GM23338 (cell line): ENCODE results near the gene ARHGEF25. TPM values are rescaled to one million over a fixed set of nuclear protein-coding genes. Genes with fewer than 3 reads are reported as not detected.

Source experiments
- ATAC-seq: fragments of 200-7000 bp; cut with Tn5 transposase; 3 replicates; pipeline ENCODE4 v1.9.1; 2020
- DNase-seq: peaks from one replicate; pipeline ENCODE4 v3.0.0-alpha.2; 2015; ENCODE audit warnings: low spot score
- H2AFZ ChIP-seq: fragments of 200-600 bp; sonication (generic); 2 replicates; pipeline ENCODE4 v1.8.0; 2016; ENCODE audit warnings: antibody characterized with exemption, mild to moderate bottlenecking, moderate library complexity
- H3F3A ChIP-seq: fragments of 200-600 bp; sonication (generic); replicated peaks from 2 replicates; pipeline ENCODE4 v1.8.0; 2017; ENCODE audit warnings: antibody characterized with exemption, mixed run types, low read depth
- H3K27ac ChIP-seq: fragments of 200-600 bp; sonication (generic); 2 replicates; pipeline ENCODE4 v1.6.1; 2016; ENCODE audit warnings: low read depth
- H3K27me3 ChIP-seq: fragments of 200-600 bp; sonication (generic); 2 replicates; pipeline ENCODE4 v1.8.0; 2016; ENCODE audit warnings: mild to moderate bottlenecking, mixed run types, moderate library complexity; ENCODE audit not compliant: insufficient read depth
- H3K36me3 ChIP-seq: fragments of 200-600 bp; sonication (generic); 2 replicates; pipeline ENCODE4 v1.8.0; 2016; ENCODE audit warnings: mild to moderate bottlenecking; ENCODE audit not compliant: insufficient read depth
- H3K4me1 ChIP-seq: fragments of 200-600 bp; sonication (generic); 2 replicates; pipeline ENCODE4 v1.8.0; 2016; ENCODE audit warnings: mild to moderate bottlenecking, moderate library complexity; ENCODE audit not compliant: insufficient read depth
- H3K4me2 ChIP-seq: fragments of 200-600 bp; sonication (generic); 2 replicates; pipeline ENCODE4 v1.7.1; 2017; ENCODE audit warnings: mixed run types
- H3K4me3 ChIP-seq: fragments of 200-600 bp; sonication (generic); 2 replicates; pipeline ENCODE4 v1.6.1; 2016; ENCODE audit warnings: mixed run types
- H3K79me2 ChIP-seq: fragments of 200-600 bp; sonication (generic); replicated peaks from 2 replicates; pipeline ENCODE4 v1.8.0; 2017; ENCODE audit warnings: mild to moderate bottlenecking; ENCODE audit not compliant: insufficient read depth
- H3K9me2 ChIP-seq: fragments of 200-600 bp; sonication (generic); 2 replicates; pipeline ENCODE4 v1.8.0; 2017; ENCODE audit not compliant: insufficient read depth
- H4K20me1 ChIP-seq: fragments of 200-600 bp; sonication (generic); replicated peaks from 2 replicates; pipeline ENCODE4 v1.8.0; 2017; ENCODE audit warnings: mild to moderate bottlenecking; ENCODE audit not compliant: insufficient read depth
- H3K27ac Mint-ChIP-seq: 2 replicates; pipeline ENCODE4 v1.8.0; 2020; ENCODE audit warnings: inconsistent platforms, mild to moderate bottlenecking, moderate library complexity, mixed read lengths
- H3K27me3 Mint-ChIP-seq: 3 replicates; pipeline ENCODE4 v1.8.0; 2022; ENCODE audit warnings: low read depth, mild to moderate bottlenecking, moderate library complexity, mixed read lengths, inconsistent platforms; ENCODE audit not compliant: insufficient read depth, poor library complexity
- H3K36me3 Mint-ChIP-seq: 3 replicates; pipeline ENCODE4 v1.8.0; 2021; ENCODE audit warnings: low read depth, mild to moderate bottlenecking, inconsistent platforms, moderate library complexity, mixed read lengths
- H3K4me1 Mint-ChIP-seq: 3 replicates; pipeline ENCODE4 v1.8.0; 2020; ENCODE audit warnings: mild to moderate bottlenecking, inconsistent platforms, mixed read lengths
- H3K4me3 Mint-ChIP-seq: 3 replicates; pipeline ENCODE4 v1.8.0; 2021; ENCODE audit warnings: moderate library complexity, mild to moderate bottlenecking, inconsistent platforms, mixed read lengths
- H3K9me3 Mint-ChIP-seq: 3 replicates; pipeline ENCODE4 v1.8.0; 2020; ENCODE audit warnings: moderate library complexity, mild to moderate bottlenecking, inconsistent platforms, mixed read lengths
- CREB1 ChIP-seq: fragments of 250-450 bp; sonication (Bioruptor Pico); IDR thresholded peaks from 2 replicates; pipeline ENCODE4 v1.5.0; 2020; ENCODE audit warnings: low read depth, mild to moderate bottlenecking, moderate library complexity
- CTCF ChIP-seq, 2 experiments: fragments of 200-600 bp in 1 of 2; sonication (generic) in 1 of 2; conservative IDR thresholded peaks; 2 replicates each; pipeline versions ENCODE4 v1.5.1 to v1.6.1; 2016 to 2017; ENCODE audit warnings: antibody characterized with exemption in 2 of 2, low read depth in 2 of 2, mild to moderate bottlenecking in 2 of 2, moderate library complexity in 1 of 2
- EZH2phosphoT487 ChIP-seq: fragments of 200-600 bp; sonication (generic); IDR thresholded peaks from one replicate; pipeline ENCODE4 v1.8.1; 2018; ENCODE audit warnings: antibody characterized with exemption; ENCODE audit not compliant: unreplicated experiment
- JUNB ChIP-seq: IDR thresholded peaks from one replicate; pipeline ENCODE4 v1.6.1; 2016; ENCODE audit warnings: antibody characterized with exemption; ENCODE audit not compliant: unreplicated experiment
- NANOG ChIP-seq: IDR thresholded peaks from 2 replicates; pipeline ENCODE4 v1.6.1; 2016; ENCODE audit warnings: antibody characterized with exemption, borderline replicate concordance
- POLR2AphosphoS5 ChIP-seq: IDR thresholded peaks from 2 replicates; pipeline ENCODE4 v1.6.1; 2016; ENCODE audit warnings: antibody characterized with exemption, low read depth
- REST ChIP-seq: IDR thresholded peaks from one replicate; pipeline ENCODE4 v1.6.1; 2018; ENCODE audit warnings: antibody characterized with exemption; ENCODE audit not compliant: unreplicated experiment
- ZNF331 ChIP-seq: fragments of 250-450 bp; sonication (Bioruptor Pico); IDR thresholded peaks from 2 replicates; pipeline ENCODE4 v1.5.0; 2020; ENCODE audit warnings: low read depth, mild to moderate bottlenecking, moderate library complexity
- ZNF462 ChIP-seq: fragments of 250-450 bp; sonication (Bioruptor Pico); IDR thresholded peaks from 2 replicates; pipeline ENCODE4 v1.5.0; 2020; ENCODE audit warnings: mild to moderate bottlenecking, moderate library complexity
- polyA plus RNA-seq: library from polyadenylated mRNA; unstranded; fragments of >200 nt; fragmentation: Nextera tagmentation; extraction: Ambion mirVana; gene quantifications from 2 replicates; pipeline ENCODE4 v1.2.1, GENCODE V29; 2016
- total RNA-seq: library from RNA; depleted of rRNA; stranded (reverse); fragments of >200 nt; shearing (Covaris generic); gene quantifications from 2 replicates; pipeline ENCODE4 v1.2.3, GENCODE V29; 2014
- TF ChIP-seq, protein P1 (sequence below): IDR thresholded peaks from 2 replicates; pipeline ENCODE4 v1.6.1; 2016; ENCODE audit warnings: antibody characterized with exemption

ARHGEF25 gene
- total and polyA plus RNA-seq, 2 experiments from 2014 or later = 0.53 to 10.2 TPM

DNA sequence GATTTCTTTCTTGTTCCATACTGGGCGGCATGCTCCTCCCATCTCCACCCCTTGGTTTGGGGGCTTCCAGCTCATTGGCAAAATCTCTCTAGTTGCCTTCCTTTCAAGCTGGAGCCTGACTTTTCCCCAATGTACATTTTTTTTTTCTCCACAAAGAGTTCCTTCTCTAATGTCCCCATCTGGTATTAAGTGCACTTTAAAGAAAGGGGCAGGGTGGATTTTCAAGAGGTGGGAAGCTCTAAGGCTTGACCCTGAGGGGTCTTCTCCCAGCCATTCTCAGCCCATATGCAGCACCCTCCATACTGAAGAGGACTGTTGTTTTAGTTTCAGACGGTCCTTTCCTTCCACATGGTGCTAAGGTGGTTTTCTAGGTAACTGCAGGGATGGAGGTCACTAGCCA lies 26.1 kb upstream of the ARHGEF25 start:
- no peak overlapping the region for H3K27ac ChIP-seq
- H2AFZ ChIP-seq = no peak overlapping the region
- no peak overlapping the region for H3K4me2 ChIP-seq
- 0 out of 2 replicates have a peak, but pooled peaks cover 8% of the 10 kb centered on the region for H3K27me3 ChIP-seq
- no peaks in the 10 kb centered on the region for H3K9me3 Mint-ChIP-seq
- DNase-seq = no peak
- H3K4me1 ChIP-seq = peaks cover under 1% of the 10 kb centered on the region; the same call in 1 of the 2 replicates
- no peaks in the 10 kb centered on the region for H3K27me3 Mint-ChIP-seq
- no peak overlapping the region for H3K4me3 Mint-ChIP-seq
- no peak overlapping the region for H3K27ac Mint-ChIP-seq
- TF ChIP-seq REST = no peak
- TF ChIP-seq, protein P1, sequence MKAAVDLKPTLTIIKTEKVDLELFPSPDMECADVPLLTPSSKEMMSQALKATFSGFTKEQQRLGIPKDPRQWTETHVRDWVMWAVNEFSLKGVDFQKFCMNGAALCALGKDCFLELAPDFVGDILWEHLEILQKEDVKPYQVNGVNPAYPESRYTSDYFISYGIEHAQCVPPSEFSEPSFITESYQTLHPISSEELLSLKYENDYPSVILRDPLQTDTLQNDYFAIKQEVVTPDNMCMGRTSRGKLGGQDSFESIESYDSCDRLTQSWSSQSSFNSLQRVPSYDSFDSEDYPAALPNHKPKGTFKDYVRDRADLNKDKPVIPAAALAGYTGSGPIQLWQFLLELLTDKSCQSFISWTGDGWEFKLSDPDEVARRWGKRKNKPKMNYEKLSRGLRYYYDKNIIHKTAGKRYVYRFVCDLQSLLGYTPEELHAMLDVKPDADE = no peak
- TF ChIP-seq JUNB = no peak
- no peak for TF ChIP-seq ZNF331 (CRISPR knock-in tag)
- no peak for TF ChIP-seq CTCF (conservative IDR thresholded peaks at IDR 0.05; ENCODE audit: low read depth in 2 of 2)
- TF ChIP-seq POLR2AphosphoS5 = no peak
- no peak for TF ChIP-seq NANOG
- TF ChIP-seq CREB1 (CRISPR knock-in tag) = no peak
- TF ChIP-seq EZH2phosphoT487 = no peak
- ATAC-seq = no peak
- peaks cover 4% of the 10 kb centered on the region; the same call in 2 of the 3 replicates for H3K4me1 Mint-ChIP-seq
- peaks cover 16% of the 10 kb centered on the region for H3K36me3 Mint-ChIP-seq
- H3K4me3 ChIP-seq = no peak overlapping the region
- H3F3A ChIP-seq = peaks cover 12% of the 10 kb centered on the region
- peaks cover 10% of the 10 kb centered on the region; the same call in 1 of the 2 replicates for H4K20me1 ChIP-seq
- H3K36me3 ChIP-seq = peaks cover 8% of the 10 kb centered on the region
- no peaks in the 10 kb centered on the region for H3K79me2 ChIP-seq
- H3K9me2 ChIP-seq = no peaks in the 10 kb centered on the region

GRCh38 chr12:57586128-57586527 lies 25.1 kb upstream of the ARHGEF25 start:
- no peak for DNase-seq
- no peaks in the 10 kb centered on the region for H3K9me3 Mint-ChIP-seq
- H3K27me3 ChIP-seq = 0 out of 2 replicates have a peak, but pooled peaks cover 8% of the 10 kb centered on the region
- no peak overlapping the region for H3K27ac Mint-ChIP-seq
- no peak for ATAC-seq
- H3K79me2 ChIP-seq = no peaks in the 10 kb centered on the region
- H3K27me3 Mint-ChIP-seq = peaks cover 3% of the 10 kb centered on the region
- H3K4me3 ChIP-seq = no peak overlapping the region
- peaks cover 16% of the 10 kb centered on the region for H3F3A ChIP-seq
- peaks cover 8% of the 10 kb centered on the region for H3K36me3 ChIP-seq
- no peaks in the 10 kb centered on the region for H3K9me2 ChIP-seq
- no peak overlapping the region for H3K27ac ChIP-seq
- H3K4me1 ChIP-seq = peaks cover 4% of the 10 kb centered on the region; the same call in 1 of the 2 replicates
- peaks cover 10% of the 10 kb centered on the region for H3K36me3 Mint-ChIP-seq
- no peak overlapping the region for H3K4me2 ChIP-seq
- H3K4me1 Mint-ChIP-seq = peaks cover 9% of the 10 kb centered on the region
- peaks cover 10% of the 10 kb centered on the region; the same call in 1 of the 2 replicates for H4K20me1 ChIP-seq
- H3K4me3 Mint-ChIP-seq = no peak overlapping the region
- no peak overlapping the region for H2AFZ ChIP-seq
- no peak for TF ChIP-seq ZNF462 (CRISPR knock-in tag)
- TF ChIP-seq EZH2phosphoT487 = no peak
